Body of pancreas (tissue), 4 donors: ENCODE data around the gene FNDC3B. TPM values are rescaled to one million over a fixed set of nuclear protein-coding genes. Genes with fewer than 3 reads are reported as not detected.

Experiments used
- ATAC-seq: fragments of 150-250 bp; one replicate; pipeline ENCODE4 v1.9.1; 2016
- DNase-seq, 4 donors: peaks; one replicate each; pipeline ENCODE4 v3.0.0-alpha.2; 2019
- H3K27ac ChIP-seq, 4 donors: fragments of 200-600 bp; sonication (generic); 1 replicate in 3 of 4; 2 replicates in 1 of 4; pipeline versions ENCODE4 v1.5.1 to v1.6.1; 2016 to 2019; ENCODE audit warnings: mild to moderate bottlenecking in 1 of 4, mixed read lengths in 1 of 4, moderate library complexity in 1 of 4
- H3K27me3 ChIP-seq, 2 donors: fragments of 200-600 bp; sonication (generic); one replicate each; pipeline ENCODE4 v1.6.0; 2016; ENCODE audit warnings: mild to moderate bottlenecking in 1 of 2
- H3K36me3 ChIP-seq, 2 donors: fragments of 200-600 bp; sonication (generic); replicated peaks in 1 of 2; 2 replicates each; pipeline ENCODE4 v1.5.1; 2016; ENCODE audit warnings: low read depth in 2 of 2; ENCODE audit not compliant: insufficient read depth in 1 of 2
- H3K4me1 ChIP-seq: fragments of 200-600 bp; sonication (generic); one replicate; pipeline ENCODE4 v1.6.0; 2016
- H3K4me3 ChIP-seq, 2 donors: fragments of 200-600 bp; sonication (generic); 1 replicate in 1 of 2; 2 replicates in 1 of 2; pipeline ENCODE4 v1.5.1; 2016 to 2019
- H3K9me3 ChIP-seq, 3 donors: fragments of 200-600 bp; sonication (generic); 1 replicate in 2 of 3; 2 replicates in 1 of 3; pipeline ENCODE4 v1.5.1; 2016
- CTCF ChIP-seq, 7 experiments: fragments of 450-650 bp in 4 of 7; fragments of 200-600 bp in 3 of 7; sonication (generic) in 3 of 7; IDR thresholded peaks; one replicate each; pipeline ENCODE4 v1.5.1; 2016 to 2019; ENCODE audit warnings: antibody characterized with exemption in 7 of 7
- POLR2A ChIP-seq, 3 donors: fragments of 450-650 bp; IDR thresholded peaks; one replicate each; pipeline ENCODE4 v1.6.1; 2016; ENCODE audit warnings: antibody characterized with exemption in 3 of 3, mild to moderate bottlenecking in 2 of 3
- WGBS, 2 donors: methylation state at CpG; one replicate each; pipeline ENCODE4 v1.1.5; 2017; 5-methylcytosine and 5-hydroxymethylcytosine counted together
- intact Hi-C: fragments of 100-400 bp; cut with DNase I; formaldehyde crosslinking; loops from one replicate; pipeline ENCODE4 v1.15.1; 2023
- total RNA-seq, 2 donors: library from RNA; depleted of rRNA; stranded (reverse); fragments of >200 nt; gene quantifications; one replicate each; pipeline ENCODE4 v1.1.0, GENCODE V29; 2016

FNDC3B gene
- total RNA-seq, 2 donors from 2014 or later, result 64.3 to 86.0 TPM

GRCh38 chr3:172137287-172138192, 98.2 kb downstream of the FNDC3B start:
- H3K4me3 ChIP-seq, result no peak overlapping the region
- TF ChIP-seq POLR2A (IDR thresholded peaks at IDR 0.05) (no peak), CTCF (IDR thresholded peaks at IDR 0.05) (no peak)
- H3K27ac ChIP-seq, result peak overlapping the region; percentile 26 to 75 (median 38)
- H3K4me1 ChIP-seq, result peaks cover 83% of the 10 kb centered on the region
- H3K9me3 ChIP-seq, result no peaks in the 10 kb centered on the region
- 14 to 27% methylated on average over 2 of the region's 2 CpGs for WGBS, 2 donors
- no peak for DNase-seq
- no peaks in the 10 kb centered on the region for H3K36me3 ChIP-seq
- no peak for ATAC-seq
- no peaks in the 10 kb centered on the region for H3K27me3 ChIP-seq
- intact Hi-C loops, result no loop called here

DNA sequence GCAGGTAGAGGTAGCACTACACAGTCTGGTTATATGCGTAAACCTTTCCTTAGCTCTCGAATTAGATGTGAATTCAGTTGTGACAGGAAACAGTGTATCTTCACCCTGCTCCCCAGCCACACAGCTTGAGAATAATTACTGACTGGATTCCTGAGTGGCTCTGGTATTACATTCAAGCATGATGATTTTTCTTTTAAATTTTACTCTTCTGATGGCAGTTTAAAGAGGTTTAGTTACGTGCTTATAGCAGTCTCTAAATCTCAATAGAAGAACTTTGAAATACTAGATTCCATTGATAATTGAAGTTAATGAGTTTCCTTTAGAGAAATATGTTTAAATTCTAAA, 98.8 kb downstream of the FNDC3B start:
- TF ChIP-seq POLR2A (IDR thresholded peaks at IDR 0.05) (no peak), CTCF (IDR thresholded peaks at IDR 0.05) (no peak)
- peak overlapping the region; percentile 26 to 75 (median 38) for H3K27ac ChIP-seq

GRCh38 chr3:172138792-172139507, 99.6 kb downstream of the FNDC3B start:
- intact Hi-C loops, result no loop called here
- TF ChIP-seq CTCF (IDR thresholded peaks at IDR 0.05), result no peak
- no peak for TF ChIP-seq POLR2A (IDR thresholded peaks at IDR 0.05)
- no peaks in the 10 kb centered on the region for H3K27me3 ChIP-seq
- no peaks in the 10 kb centered on the region for H3K9me3 ChIP-seq
- peak; percentile 53 for ATAC-seq
- H3K4me3 ChIP-seq, result no peak overlapping the region
- WGBS, 2 donors, result 58 to 67% methylated on average over 6 of the region's 6 CpGs
- no peaks in the 10 kb centered on the region for H3K36me3 ChIP-seq
- H3K4me1 ChIP-seq, result peaks cover 82% of the 10 kb centered on the region
- peak; percentile 64 to 81 (median 71) for DNase-seq
- H3K27ac ChIP-seq, result peak overlapping the region in 3 of 4 donors; percentile 69 to 76 (median 75)

More for the DNA sequence above, 98.8 kb downstream of the FNDC3B start:
- peaks cover 86% of the 10 kb centered on the region for H3K4me1 ChIP-seq
- intact Hi-C loops, result no loop called here
- no peak overlapping the region for H3K4me3 ChIP-seq
- DNase-seq (no peak), ATAC-seq (no peak)
- H3K9me3 ChIP-seq, result no peaks in the 10 kb centered on the region
- WGBS, 2 donors, result 48 to 71% methylated on average over 3 of the region's 3 CpGs
- no peaks in the 10 kb centered on the region for H3K27me3 ChIP-seq
- H3K36me3 ChIP-seq, result no peaks in the 10 kb centered on the region

DNA sequence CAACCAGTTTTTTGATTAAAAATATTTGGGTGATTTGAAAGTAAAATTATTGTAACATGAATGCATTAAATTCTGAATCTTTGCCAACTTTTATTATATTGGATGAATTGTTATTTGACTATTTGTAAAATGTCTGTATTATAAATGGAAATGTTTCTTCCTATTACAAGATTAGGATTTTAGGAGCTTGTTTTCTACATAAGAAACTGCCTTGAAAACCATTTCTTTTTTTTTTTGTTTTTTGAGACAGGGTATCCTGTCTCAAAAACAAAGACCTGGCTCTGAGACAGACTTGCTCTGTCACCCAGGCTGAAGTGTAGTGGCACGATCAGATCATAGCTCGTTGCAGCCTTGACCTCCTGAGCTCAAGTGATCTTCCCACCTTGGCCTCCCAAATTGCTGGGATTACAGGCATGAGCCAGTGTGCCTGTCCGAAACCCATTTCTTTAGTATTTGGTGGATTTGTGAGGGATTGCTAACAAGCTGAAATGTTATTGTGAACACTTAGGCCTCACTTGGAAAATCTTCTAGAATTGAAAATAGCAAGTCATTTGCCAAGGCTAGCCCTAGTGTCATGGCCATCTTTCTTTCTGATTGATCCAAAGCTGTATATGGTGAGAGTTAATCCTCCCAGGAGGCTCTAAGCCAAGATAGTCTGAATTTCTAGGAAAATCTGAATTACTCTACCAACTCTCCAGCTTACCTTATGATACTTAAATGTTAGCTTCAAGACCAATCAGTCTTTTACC, 100.3 kb downstream of the FNDC3B start:
- peak overlapping the region; percentile 34 to 76 (median 72) for H3K27ac ChIP-seq
- ATAC-seq (no peak), DNase-seq (no peak)
- H3K27me3 ChIP-seq, result no peaks in the 10 kb centered on the region
- WGBS, 2 donors, result 58 to 78% methylated on average over 3 of the region's 3 CpGs
- TF ChIP-seq POLR2A (IDR thresholded peaks at IDR 0.05), result no peak
- no peak for TF ChIP-seq CTCF (IDR thresholded peaks at IDR 0.05)
- no peak overlapping the region for H3K4me3 ChIP-seq
- intact Hi-C loops, result no loop called here
- no peaks in the 10 kb centered on the region for H3K36me3 ChIP-seq
- H3K4me1 ChIP-seq, result peaks cover 79% of the 10 kb centered on the region
- no peaks in the 10 kb centered on the region for H3K9me3 ChIP-seq
